Left ventricle myocardium inferior (tissue), 1 donor: Measurements from ENCODE around the gene CAVIN3. TPM values are rescaled to one million over a fixed set of nuclear protein-coding genes. Genes with fewer than 3 reads are reported as not detected.
A peak's percentile ranks its signal among the peaks of the same experiment; 100 is the strongest.

Source experiments
- DNase-seq: peaks from one replicate; pipeline ENCODE4 v3.0.0-alpha.2; 2020
- H3K27ac ChIP-seq: fragments of 200-600 bp; replicated peaks from 2 replicates; pipeline ENCODE4 v1.8.0; 2021
- H3K27me3 ChIP-seq: fragments of 200-600 bp; 2 replicates; pipeline ENCODE4 v1.8.0; 2021; ENCODE audit warnings: low read depth
- H3K36me3 ChIP-seq: fragments of 200-600 bp; 2 replicates; pipeline ENCODE4 v1.8.0; 2021
- H3K4me1 ChIP-seq: fragments of 200-600 bp; 2 replicates; pipeline ENCODE4 v1.8.0; 2021
- H3K4me3 ChIP-seq: fragments of 200-600 bp; 2 replicates; pipeline ENCODE4 v1.8.0; 2021; ENCODE audit warnings: mild to moderate bottlenecking, moderate library complexity
- H3K9me3 ChIP-seq: fragments of 200-600 bp; replicated peaks from 2 replicates; pipeline ENCODE4 v1.8.0; 2021
- CTCF ChIP-seq: fragments of 200-600 bp; IDR thresholded peaks from 2 replicates; pipeline ENCODE4 v1.8.0; 2021; ENCODE audit warnings: antibody characterized with exemption, mild to moderate bottlenecking, borderline replicate concordance
- intact Hi-C: fragments of 100-400 bp; cut with micrococcal nuclease; formaldehyde crosslinking; loops from one replicate; pipeline ENCODE4 v1.11.0; 2022
- total RNA-seq: library from RNA; stranded (reverse); fragmentation: NEBNext Ultra II Directional; extraction: Animal tissue kit (Norgen Biotek cat#: 25700); gene quantifications from one replicate; pipeline ENCODE4 v1.2.1, GENCODE V29; 2021
- donor health status: DM: no; HTN: yes; CAD: no; lungs with severe emphysema.

CAVIN3 gene
- total RNA-seq, 1 donor from 2014 or later: 37.1 TPM

DNA sequence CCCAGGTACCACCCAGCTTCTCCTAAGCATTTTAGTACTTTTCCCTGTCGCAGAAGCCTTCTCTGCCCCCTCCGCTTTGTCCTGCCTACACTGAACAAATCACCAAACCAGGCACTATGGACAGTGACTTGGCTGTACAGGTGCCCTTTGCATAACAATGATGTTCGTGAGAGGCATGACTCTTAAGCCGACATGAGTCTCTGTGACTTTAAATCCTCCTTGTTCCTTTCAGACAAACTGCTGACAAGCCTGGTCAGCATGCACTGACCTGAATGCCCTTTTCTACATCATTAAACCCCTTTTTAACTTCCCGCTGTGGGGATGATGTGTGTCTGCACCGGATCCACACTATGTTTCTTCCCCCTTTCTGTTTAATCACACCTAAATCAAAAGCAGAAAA, 16.6 kb downstream of the CAVIN3 start:
- Histone ChIP-seq H3K4me3 (no peak overlapping the region), H3K27ac (no peak overlapping the region), H3K4me1 (no peaks in the 10 kb centered on the region), H3K27me3 (peaks cover 3% of the 10 kb centered on the region), H3K36me3 (no peaks in the 10 kb centered on the region), H3K9me3 (no peaks in the 10 kb centered on the region)
- no peak for DNase-seq
- intact Hi-C loops: loop anchor here (10.0 kb wide), 1 partner anchor 49 kb away; the partner anchor contains the start of gene CCKBR
- no peak for TF ChIP-seq CTCF

DNA sequence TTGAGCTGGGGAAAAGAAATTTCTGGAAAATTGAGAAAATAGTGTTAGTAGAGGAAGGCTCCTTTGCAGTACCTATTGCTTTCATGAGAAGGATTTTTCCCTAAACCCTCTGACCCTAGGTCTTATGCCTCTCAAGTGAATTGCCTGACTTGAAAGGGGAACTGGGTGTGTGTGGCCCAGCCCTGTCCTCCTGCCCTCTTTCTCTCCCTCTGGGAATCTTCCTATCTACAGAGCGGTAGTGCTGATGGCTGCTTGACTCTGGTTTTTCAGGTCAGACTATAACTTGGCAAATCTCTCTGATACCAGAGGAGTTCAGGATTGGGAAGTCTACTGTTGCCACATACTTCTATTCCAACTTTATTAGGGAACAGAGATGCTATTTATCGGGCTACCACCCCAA, 19.2 kb downstream of the CAVIN3 start:
- no peak for DNase-seq
- H3K36me3 ChIP-seq: no peaks in the 10 kb centered on the region
- TF ChIP-seq CTCF: no peak
- H3K27me3 ChIP-seq: peaks cover 3% of the 10 kb centered on the region
- H3K4me1 ChIP-seq: no peaks in the 10 kb centered on the region
- no peaks in the 10 kb centered on the region for H3K9me3 ChIP-seq
- H3K27ac ChIP-seq: no peak overlapping the region
- intact Hi-C loops: loop anchor here (10.0 kb wide), 1 partner anchor 46 kb away; the partner anchor contains the start of gene CCKBR
- no peak overlapping the region for H3K4me3 ChIP-seq

- DNase-seq: no peak
- Histone ChIP-seq H3K4me1 (no peaks in the 10 kb centered on the region), H3K4me3 (no peak overlapping the region), H3K9me3 (no peaks in the 10 kb centered on the region), H3K36me3 (no peaks in the 10 kb centered on the region), H3K27ac (no peak overlapping the region), H3K27me3 (peaks cover 3% of the 10 kb centered on the region)
- intact Hi-C loops: loop anchor here (10.0 kb wide), 1 partner anchor 46 kb away; the partner anchor contains the start of gene CCKBR
- no peak for TF ChIP-seq CTCF
Observed at GRCh38 chr11:6300325-6300724, 20.0 kb downstream of the CAVIN3 start.

DNA sequence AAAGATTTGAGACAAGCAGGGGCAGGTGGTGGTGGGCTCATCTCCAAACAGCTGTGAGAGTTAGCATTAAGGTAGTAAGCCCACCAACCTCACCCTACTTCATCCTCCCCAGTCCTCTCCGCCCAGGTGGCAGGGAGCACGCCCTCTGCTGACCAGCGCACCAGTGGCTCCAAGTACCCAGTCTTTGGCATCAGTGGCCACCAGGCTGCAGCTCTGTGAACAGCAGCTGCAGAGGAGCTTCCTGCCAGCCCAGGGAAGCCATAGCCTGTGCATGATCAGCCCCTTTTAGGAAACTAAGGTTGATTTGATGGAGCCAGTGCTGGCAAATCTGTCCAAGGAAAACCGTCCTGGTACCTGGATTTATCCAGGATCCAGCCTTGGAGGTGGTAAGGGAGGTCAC, 21.7 kb downstream of the CAVIN3 start:
- H3K36me3 ChIP-seq: no peaks in the 10 kb centered on the region
- H3K4me3 ChIP-seq: no peak overlapping the region
- H3K4me1 ChIP-seq: no peaks in the 10 kb centered on the region
- peak; percentile 44 for DNase-seq
- no peak overlapping the region for H3K27ac ChIP-seq
- peak; percentile 80 for TF ChIP-seq CTCF
- intact Hi-C loops: no loop called here
- H3K9me3 ChIP-seq: no peaks in the 10 kb centered on the region
- H3K27me3 ChIP-seq: peaks cover 2% of the 10 kb centered on the region

DNA sequence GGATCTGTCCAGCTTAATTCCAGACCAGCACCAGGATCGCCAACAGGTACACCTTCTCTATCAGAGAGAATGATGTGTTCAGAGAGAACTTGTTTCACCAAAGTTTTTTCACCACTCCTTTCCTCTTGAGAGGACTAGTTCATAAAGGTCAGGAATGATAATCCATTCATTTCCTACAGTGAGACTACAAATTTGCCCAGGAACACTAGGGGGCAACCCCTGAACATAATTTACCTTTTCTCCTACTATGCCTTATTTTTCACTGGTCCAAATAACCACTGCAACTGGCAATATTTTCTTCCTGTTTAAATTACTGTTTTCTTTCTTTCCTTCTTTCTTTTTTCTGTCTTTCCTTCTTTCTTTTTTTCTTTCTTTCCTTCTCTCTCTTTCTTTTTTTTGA, 22.5 kb downstream of the CAVIN3 start:
- TF ChIP-seq CTCF: peak; percentile 55
- Histone ChIP-seq H3K9me3 (no peaks in the 10 kb centered on the region), H3K4me3 (no peak overlapping the region), H3K27ac (no peak overlapping the region), H3K4me1 (no peaks in the 10 kb centered on the region), H3K36me3 (no peaks in the 10 kb centered on the region), H3K27me3 (no peaks in the 10 kb centered on the region)
- no peak for DNase-seq
- intact Hi-C loops: no loop called here

GRCh38 chr11:6285019-6285418, 35.3 kb downstream of the CAVIN3 start:
- no peak for TF ChIP-seq CTCF
- intact Hi-C loops: no loop called here
- no peak overlapping the region for H3K27ac ChIP-seq
- no peaks in the 10 kb centered on the region for H3K4me1 ChIP-seq
- H3K36me3 ChIP-seq: no peaks in the 10 kb centered on the region
- no peaks in the 10 kb centered on the region for H3K27me3 ChIP-seq
- no peak for DNase-seq
- H3K4me3 ChIP-seq: no peak overlapping the region
- no peaks in the 10 kb centered on the region for H3K9me3 ChIP-seq
